NB4 (cell line): ENCODE results near the gene CYP2D6.

Source experiments
- DNase-seq: peaks from one replicate; pipeline ENCODE4 v3.0.0; 2010; ENCODE audit warnings: low read depth
- H3K4me3 ChIP-seq: one replicate; pipeline ENCODE4 v1.5.1; 2011; ENCODE audit warnings: mild to moderate bottlenecking, low read depth, low read length, moderate library complexity
- MYC ChIP-seq: IDR thresholded peaks from 2 replicates; pipeline ENCODE4 v1.6.1; 2011; ENCODE audit warnings: low read depth, low read length
- POLR2A ChIP-seq: IDR thresholded peaks from 2 replicates; pipeline ENCODE4 v1.6.1; 2011; ENCODE audit warnings: mild to moderate bottlenecking; ENCODE audit not compliant: insufficient read length; ENCODE audit errors: extremely low read depth
- TF ChIP-seq, protein P1 (sequence below): IDR thresholded peaks from 2 replicates; pipeline ENCODE4 v1.6.1; 2011; ENCODE audit warnings: low read depth, low read length
- TF ChIP-seq, protein P2 (sequence below): IDR thresholded peaks from one replicate; pipeline ENCODE4 v1.5.1; 2012; ENCODE audit warnings: low read depth, low read length

CYP2D6 gene

DNA sequence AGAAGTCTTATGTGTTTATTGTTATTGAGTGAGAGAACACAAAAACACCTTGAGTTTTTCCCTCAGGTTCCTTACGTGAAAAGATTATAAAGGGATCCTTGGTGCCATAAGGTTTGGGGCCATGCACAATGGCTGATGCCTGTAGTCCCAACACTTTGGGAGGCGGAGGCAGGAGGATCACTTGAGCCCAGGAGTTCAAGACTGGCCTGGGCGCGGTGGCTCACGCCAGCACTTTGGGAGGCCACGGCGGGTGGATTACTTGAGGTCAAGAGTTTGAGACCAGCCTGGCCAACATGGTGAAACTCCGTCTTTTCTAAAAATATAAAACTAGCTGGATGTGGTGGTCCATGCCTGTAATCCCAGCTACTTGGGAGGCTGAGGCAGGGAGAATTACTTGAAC, 45.7 kb downstream of the CYP2D6 start:
- TF ChIP-seq MYC (no peak), POLR2A (no peak)
- TF ChIP-seq, protein P1, sequence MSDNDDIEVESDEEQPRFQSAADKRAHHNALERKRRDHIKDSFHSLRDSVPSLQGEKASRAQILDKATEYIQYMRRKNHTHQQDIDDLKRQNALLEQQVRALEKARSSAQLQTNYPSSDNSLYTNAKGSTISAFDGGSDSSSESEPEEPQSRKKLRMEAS = no peak
- TF ChIP-seq, protein P2, sequence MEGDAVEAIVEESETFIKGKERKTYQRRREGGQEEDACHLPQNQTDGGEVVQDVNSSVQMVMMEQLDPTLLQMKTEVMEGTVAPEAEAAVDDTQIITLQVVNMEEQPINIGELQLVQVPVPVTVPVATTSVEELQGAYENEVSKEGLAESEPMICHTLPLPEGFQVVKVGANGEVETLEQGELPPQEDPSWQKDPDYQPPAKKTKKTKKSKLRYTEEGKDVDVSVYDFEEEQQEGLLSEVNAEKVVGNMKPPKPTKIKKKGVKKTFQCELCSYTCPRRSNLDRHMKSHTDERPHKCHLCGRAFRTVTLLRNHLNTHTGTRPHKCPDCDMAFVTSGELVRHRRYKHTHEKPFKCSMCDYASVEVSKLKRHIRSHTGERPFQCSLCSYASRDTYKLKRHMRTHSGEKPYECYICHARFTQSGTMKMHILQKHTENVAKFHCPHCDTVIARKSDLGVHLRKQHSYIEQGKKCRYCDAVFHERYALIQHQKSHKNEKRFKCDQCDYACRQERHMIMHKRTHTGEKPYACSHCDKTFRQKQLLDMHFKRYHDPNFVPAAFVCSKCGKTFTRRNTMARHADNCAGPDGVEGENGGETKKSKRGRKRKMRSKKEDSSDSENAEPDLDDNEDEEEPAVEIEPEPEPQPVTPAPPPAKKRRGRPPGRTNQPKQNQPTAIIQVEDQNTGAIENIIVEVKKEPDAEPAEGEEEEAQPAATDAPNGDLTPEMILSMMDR = no peak
- no peak overlapping the region for H3K4me3 ChIP-seq
- DNase-seq = no peak

DNA sequence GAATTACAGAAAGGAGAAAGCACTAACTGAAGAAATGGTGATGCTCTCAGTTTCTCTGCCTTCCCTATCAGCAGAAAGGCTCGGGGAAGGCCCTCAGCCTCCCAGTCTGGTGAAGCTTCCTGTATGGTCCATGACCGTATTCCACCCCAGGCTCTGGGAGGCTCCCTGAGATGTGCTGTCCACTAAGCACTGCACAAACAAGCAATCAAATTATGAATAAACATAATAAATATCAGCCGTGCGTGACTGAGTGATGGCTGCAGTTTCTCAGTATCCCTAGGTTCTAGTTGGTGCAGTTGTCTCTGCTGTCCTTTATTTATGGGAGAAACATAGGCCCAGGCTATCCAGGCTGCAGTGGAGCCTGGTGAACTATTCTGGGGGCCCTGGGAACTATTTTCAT, 47.5 kb downstream of the CYP2D6 start:
- TF ChIP-seq, protein P2 = no peak
- TF ChIP-seq, protein P1 = no peak
- TF ChIP-seq MYC = no peak
- TF ChIP-seq POLR2A = no peak
- no peak overlapping the region for H3K4me3 ChIP-seq
- DNase-seq = no peak

DNA sequence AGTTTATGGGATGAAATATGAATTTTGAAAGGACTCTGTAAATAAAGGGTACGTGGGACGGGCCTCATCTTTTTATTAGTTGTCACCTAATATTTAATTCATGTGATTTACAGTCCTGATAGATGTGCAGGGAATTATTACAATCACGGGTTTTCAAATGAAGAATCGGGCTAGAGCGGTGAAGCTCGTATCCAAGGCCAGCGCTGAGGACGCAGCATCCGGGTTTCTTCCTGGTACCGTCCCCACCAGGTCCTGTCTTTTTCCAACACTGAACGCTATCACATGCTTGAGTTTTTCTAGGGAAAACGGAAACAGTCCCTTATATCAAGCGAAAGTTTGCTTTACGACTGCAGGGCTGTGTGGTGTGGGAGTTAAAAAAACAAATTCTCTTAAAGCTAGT, 50.3 kb downstream of the CYP2D6 start:
- DNase-seq = peak; percentile 21

DNA sequence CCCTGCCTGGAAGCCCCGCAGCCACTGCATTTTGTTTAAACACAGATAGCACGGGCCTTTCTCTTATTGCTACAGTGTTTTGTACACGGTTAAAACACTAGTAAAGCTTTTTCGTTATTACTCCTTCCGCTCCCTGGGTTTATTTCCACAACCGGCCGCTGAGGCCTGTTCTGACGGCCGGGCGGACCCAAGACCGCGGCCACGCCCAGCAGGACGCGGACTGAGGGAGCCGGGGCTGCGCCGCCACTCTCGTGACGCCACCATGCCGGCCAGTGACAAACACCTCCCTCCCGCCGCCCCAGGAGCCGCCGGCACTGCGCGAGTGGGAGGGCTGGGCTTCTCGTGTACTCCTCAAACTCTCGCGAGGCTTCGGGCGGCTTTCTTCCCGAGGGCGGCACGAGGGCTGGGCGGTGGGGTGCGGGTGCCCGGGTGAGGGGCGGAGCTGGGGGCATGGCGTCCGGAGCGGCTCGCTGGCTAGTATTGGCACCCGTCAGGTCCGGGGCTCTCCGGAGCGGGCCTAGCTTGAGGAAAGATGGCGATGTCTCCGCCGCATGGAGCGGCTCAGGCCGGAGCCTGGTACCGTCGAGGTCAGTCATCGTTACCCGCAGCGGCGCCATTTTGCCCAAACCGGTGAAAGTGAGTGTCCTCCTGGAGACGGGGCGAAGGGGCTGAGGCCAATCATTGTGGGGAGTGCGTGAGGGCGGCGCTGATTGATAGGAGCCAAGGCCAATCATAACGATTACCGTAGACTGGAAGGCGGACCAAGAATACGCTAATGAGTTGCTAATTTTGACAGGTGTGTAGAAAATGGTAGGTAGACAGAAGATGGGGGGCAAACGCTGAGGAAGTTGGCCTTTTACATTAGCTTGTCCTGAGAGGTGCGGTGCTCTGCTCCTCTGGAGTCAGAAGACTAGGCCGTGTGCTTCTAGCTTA, 51.0 kb downstream of the CYP2D6 start, which contains the start of gene SMDT1:
Gene SMDT1, plus strand, starts transcription at position 382 of the 933 bp plus-strand sequence. Its CDS starts 69 bp downstream, at position 451.
- TF ChIP-seq MYC (peak; percentile 55), POLR2A (peak; percentile 59)
- TF ChIP-seq, protein P1 = peak; percentile 65
- TF ChIP-seq, protein P2 = no peak
- peak within 1 kb of the TSS; percentile 93 for H3K4me3 ChIP-seq

More for the DNA sequence above, 50.3 kb downstream of the CYP2D6 start:
- TF ChIP-seq POLR2A (no peak), MYC (no peak)
- TF ChIP-seq, protein P2 = no peak
- TF ChIP-seq, protein P1 = no peak
- peak overlapping the region; percentile 93 for H3K4me3 ChIP-seq

DNA sequence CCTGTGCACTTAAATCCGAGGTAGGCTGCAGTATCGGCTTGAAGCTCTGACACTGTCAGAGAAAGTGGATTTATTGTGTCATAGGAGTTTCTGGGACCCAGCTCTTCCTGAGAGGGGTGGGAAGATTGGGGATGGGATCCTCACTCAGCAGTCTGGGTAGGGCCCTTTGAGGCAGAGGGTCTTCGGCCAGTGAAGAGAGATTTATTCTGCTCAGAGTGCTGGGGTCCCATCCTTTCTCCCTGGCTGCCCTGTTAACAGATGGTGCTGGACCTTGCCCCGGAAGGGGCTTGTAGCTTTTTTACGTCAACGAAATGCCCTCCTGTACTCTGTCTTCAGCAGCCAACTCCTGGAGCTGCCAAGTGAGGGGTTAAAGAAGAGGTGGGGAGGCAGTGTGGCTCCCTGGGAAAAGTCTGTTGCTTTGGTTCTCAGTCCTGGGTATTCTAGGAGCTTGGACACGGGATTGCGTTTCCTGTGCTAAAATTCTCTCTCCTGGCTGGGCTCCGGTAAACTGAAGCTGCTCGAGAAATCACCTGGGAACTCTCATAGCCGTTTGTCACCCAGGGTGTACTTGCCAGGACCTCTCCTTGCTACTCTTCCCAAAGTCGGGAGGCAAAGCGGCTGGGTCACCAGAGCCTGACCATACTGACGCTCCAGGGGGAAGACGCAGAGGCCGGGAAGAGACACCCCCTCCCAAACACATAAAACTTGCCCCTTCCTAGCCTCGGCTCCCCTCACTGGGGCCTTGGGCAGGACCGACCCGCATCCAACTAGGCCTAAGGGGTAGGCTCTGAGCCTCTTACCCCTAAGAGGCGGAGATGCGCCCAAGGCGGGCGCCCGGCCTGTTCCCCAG, 51.9 kb downstream of the CYP2D6 start:
- H3K4me3 ChIP-seq = peak overlapping the region; percentile 55
- TF ChIP-seq, protein P2 = no peak
- TF ChIP-seq, protein P1 = no peak
- no peak for TF ChIP-seq MYC
- no peak for TF ChIP-seq POLR2A
- DNase-seq = no peak

More for the DNA sequence above, 51.0 kb downstream of the CYP2D6 start, which contains the start of gene SMDT1:
- DNase-seq = peak; percentile 98
